Measurements from ENCODE around the gene TSEN54. TPM values are rescaled to one million over a fixed set of nuclear protein-coding genes. Genes with fewer than 3 reads are reported as not detected.

The TSEN54 gene
- polyA plus RNA-seq, 1 donor (not counting 4 experiments of a cell fraction or from before 2014, with no cell fraction given): 24.1 TPM

DNA sequence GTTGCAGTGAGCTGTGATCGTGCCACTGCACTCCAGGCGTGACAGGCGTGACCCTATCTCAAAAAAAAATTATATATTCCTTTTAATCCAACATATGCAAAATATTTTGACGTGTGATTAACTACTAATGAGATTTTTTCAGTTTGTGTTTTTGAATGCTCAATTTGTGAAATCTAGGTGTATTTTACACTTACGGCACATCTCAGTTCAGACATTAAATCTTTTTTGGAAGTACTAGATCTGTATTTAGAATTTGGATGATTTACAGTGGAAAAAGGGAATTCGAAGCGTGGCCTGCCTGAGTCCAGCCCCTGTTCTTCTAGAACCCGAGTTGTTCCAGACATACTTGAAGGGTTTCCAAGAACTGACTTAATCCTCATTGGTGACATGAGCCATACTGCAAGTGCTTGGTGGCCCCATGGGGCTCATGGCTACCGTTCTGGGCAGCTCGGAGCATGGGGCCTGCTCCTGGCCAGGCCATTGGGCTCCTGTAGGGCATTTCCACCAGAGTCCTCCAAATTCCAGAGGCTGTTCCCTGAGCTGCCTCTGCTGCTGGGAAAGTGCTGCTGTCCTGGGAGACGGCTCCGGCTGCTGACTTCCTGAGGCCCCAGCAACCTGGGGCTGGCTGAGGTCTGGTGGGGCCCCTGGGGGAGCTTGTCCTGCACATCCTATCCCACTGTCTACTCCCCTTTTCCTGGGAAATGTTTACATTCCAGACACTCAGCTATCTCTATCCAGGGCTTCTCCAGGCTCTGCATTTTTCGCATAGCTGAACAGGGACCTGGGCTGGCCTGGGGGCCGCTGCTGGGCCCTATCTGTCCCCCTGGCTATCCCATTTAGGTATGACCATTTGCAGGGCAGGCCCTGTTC, 36.3 kb downstream of the TSEN54 start:
- DNase-seq (ENCODE audit: low read depth, low spot score) (no peak), FAIRE-seq (no peak)
- Histone ChIP-seq H3K9me1 (ENCODE audit: control insufficient read depth, extremely low read depth, insufficient read depth, low read length) (no peaks in the 10 kb centered on the region), H3K4me3 (ENCODE audit: control insufficient read depth in 2 of 3, extremely low read depth in 1 of 3, insufficient read depth in 2 of 3, low read depth in 1 of 3, low read length in 3 of 3) (no peak overlapping the region), H3K9me3 (ENCODE audit: control insufficient read depth, low read depth, low read length) (no peaks in the 10 kb centered on the region), H3K79me2 (ENCODE audit: control insufficient read depth, insufficient read depth, low read length) (no peaks in the 10 kb centered on the region), H3K27ac (ENCODE audit: control insufficient read depth, insufficient read depth, low read length) (no peak overlapping the region), H3K36me3 (ENCODE audit: control insufficient read depth in 2 of 2, extremely low read depth in 1 of 2, insufficient read depth in 2 of 2, low read length in 2 of 2) (no peaks in the 10 kb centered on the region), H3K27me3 (ENCODE audit: control insufficient read depth, extremely low read depth, insufficient read depth, low read length) (no peaks in the 10 kb centered on the region), H4K20me1 (ENCODE audit: control insufficient read depth, extremely low read depth, insufficient read depth, low read length) (peaks cover 2% of the 10 kb centered on the region), H3K9ac (ENCODE audit: control insufficient read depth, extremely low read depth, insufficient read depth, low read length) (no peak overlapping the region), H3K4me2 (ENCODE audit: control insufficient read depth, extremely low read depth, insufficient read depth, low read depth, low read length) (no peak overlapping the region), H2AFZ (ENCODE audit: control insufficient read depth, low read length) (no peak overlapping the region), H3K4me1 (ENCODE audit: control insufficient read depth, extremely low read depth, insufficient read depth, low read length) (peaks cover 16% of the 10 kb centered on the region)
- TF ChIP-seq EZH2 (IDR thresholded peaks at IDR 0.05; ENCODE audit: low read length): no peak
- TF ChIP-seq, protein P1, sequence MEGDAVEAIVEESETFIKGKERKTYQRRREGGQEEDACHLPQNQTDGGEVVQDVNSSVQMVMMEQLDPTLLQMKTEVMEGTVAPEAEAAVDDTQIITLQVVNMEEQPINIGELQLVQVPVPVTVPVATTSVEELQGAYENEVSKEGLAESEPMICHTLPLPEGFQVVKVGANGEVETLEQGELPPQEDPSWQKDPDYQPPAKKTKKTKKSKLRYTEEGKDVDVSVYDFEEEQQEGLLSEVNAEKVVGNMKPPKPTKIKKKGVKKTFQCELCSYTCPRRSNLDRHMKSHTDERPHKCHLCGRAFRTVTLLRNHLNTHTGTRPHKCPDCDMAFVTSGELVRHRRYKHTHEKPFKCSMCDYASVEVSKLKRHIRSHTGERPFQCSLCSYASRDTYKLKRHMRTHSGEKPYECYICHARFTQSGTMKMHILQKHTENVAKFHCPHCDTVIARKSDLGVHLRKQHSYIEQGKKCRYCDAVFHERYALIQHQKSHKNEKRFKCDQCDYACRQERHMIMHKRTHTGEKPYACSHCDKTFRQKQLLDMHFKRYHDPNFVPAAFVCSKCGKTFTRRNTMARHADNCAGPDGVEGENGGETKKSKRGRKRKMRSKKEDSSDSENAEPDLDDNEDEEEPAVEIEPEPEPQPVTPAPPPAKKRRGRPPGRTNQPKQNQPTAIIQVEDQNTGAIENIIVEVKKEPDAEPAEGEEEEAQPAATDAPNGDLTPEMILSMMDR (optimal IDR thresholded peaks at IDR 0.05 in 1 of 3, IDR thresholded peaks at IDR 0.05 in 1 of 3, conservative IDR thresholded peaks at IDR 0.05 in 1 of 3; ENCODE audit: extremely low read depth in 1 of 3, insufficient read depth in 2 of 3, low read length in 3 of 3): no peak
- dilution Hi-C loops (cut with MboI; ENCODE audit: extremely low pct_ligation_motif_present, low sequenced_read_pairs): no loop called here

DNA sequence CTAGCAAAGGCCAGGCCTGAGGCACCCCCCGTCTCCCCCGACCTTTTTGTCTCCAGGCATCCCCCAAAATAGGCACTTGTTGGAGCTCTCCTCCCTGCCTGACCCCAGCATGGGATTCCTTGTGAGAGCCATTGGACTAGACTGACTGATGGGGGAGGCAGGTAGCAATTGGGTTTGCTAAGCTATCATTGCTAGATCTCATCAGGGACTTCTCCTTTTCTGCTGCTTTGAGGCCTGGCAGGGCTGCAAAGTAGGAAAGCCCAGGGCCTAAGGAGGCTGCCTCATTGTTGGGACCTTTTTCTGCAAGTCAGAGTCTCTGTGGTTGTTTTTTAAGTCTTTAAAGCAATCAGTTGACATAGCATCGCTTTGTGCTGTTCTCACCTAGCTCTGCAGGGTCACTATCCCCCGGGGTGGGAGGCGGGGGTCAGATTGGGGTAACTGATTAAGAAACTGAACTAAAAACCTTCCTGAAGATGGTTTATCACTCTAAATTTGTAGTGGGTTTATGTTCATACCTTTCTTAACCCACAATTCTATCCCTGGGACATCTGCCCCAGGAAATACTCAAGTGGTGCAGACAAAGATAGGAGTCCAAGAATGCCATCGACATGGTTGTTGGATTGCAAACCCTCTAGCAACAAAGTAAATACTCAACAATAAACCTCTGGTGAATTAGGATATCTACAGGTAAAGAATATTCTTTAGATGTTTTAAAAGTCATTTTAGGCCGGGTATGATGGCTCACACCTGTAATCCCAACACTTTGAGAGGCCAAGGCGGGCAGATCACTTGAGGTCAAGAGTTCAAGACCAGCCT, 37.2 kb downstream of the TSEN54 start:
- Histone ChIP-seq H4K20me1 (ENCODE audit: control insufficient read depth, extremely low read depth, insufficient read depth, low read length) (peaks cover 2% of the 10 kb centered on the region), H3K27me3 (ENCODE audit: control insufficient read depth, extremely low read depth, insufficient read depth, low read length) (no peaks in the 10 kb centered on the region), H3K9me3 (ENCODE audit: control insufficient read depth, low read depth, low read length) (no peaks in the 10 kb centered on the region), H3K27ac (ENCODE audit: control insufficient read depth, insufficient read depth, low read length) (no peak overlapping the region), H3K9ac (ENCODE audit: control insufficient read depth, extremely low read depth, insufficient read depth, low read length) (no peak overlapping the region), H2AFZ (ENCODE audit: control insufficient read depth, low read length) (no peak overlapping the region), H3K4me3 (ENCODE audit: control insufficient read depth in 2 of 3, extremely low read depth in 1 of 3, insufficient read depth in 2 of 3, low read depth in 1 of 3, low read length in 3 of 3) (no peak overlapping the region), H3K4me1 (ENCODE audit: control insufficient read depth, extremely low read depth, insufficient read depth, low read length) (peaks cover 16% of the 10 kb centered on the region), H3K36me3 (ENCODE audit: control insufficient read depth in 2 of 2, extremely low read depth in 1 of 2, insufficient read depth in 2 of 2, low read length in 2 of 2) (no peaks in the 10 kb centered on the region), H3K79me2 (ENCODE audit: control insufficient read depth, insufficient read depth, low read length) (no peaks in the 10 kb centered on the region), H3K4me2 (ENCODE audit: control insufficient read depth, extremely low read depth, insufficient read depth, low read depth, low read length) (no peak overlapping the region), H3K9me1 (ENCODE audit: control insufficient read depth, extremely low read depth, insufficient read depth, low read length) (no peaks in the 10 kb centered on the region)
- TF ChIP-seq, protein P1 (optimal IDR thresholded peaks at IDR 0.05 in 1 of 3, IDR thresholded peaks at IDR 0.05 in 1 of 3, conservative IDR thresholded peaks at IDR 0.05 in 1 of 3; ENCODE audit: extremely low read depth in 1 of 3, insufficient read depth in 2 of 3, low read length in 3 of 3): no peak
- TF ChIP-seq EZH2 (IDR thresholded peaks at IDR 0.05; ENCODE audit: low read length): no peak
- FAIRE-seq (no peak), DNase-seq (ENCODE audit: low read depth, low spot score) (no peak)
- dilution Hi-C loops (cut with MboI; ENCODE audit: extremely low pct_ligation_motif_present, low sequenced_read_pairs): no loop called here

Measured in keratinocyte (primary cell).